ENCODE results near the gene INPP5B. TPM values are rescaled to one million over a fixed set of nuclear protein-coding genes. Genes with fewer than 3 reads are reported as not detected.

The INPP5B gene
- total and polyA plus RNA-seq, 2 of the 13 experiments (the other 11 are each of a cell fraction or from before 2014, with no cell fraction given): 9.0 to 9.8 TPM

GRCh38 chr1:37989361-37989930, 42.6 kb upstream of the INPP5B start (continued):
- TF ChIP-seq ZNF326 (CRISPR knock-in tag; IDR thresholded peaks at IDR 0.05; ENCODE audit: borderline replicate concordance) (no peak), XRCC5 (optimal IDR thresholded peaks at IDR 0.05; ENCODE audit: low read length) (no peak), ZNF234 (CRISPR knock-in tag; conservative IDR thresholded peaks at IDR 0.05) (no peak), HHEX (CRISPR knock-in tag; IDR thresholded peaks at IDR 0.05) (no peak), MEF2D (CRISPR knock-in tag; IDR thresholded peaks at IDR 0.05) (no peak), ZMAT3 (CRISPR knock-in tag; conservative IDR thresholded peaks at IDR 0.05) (no peak), ZNF205 (CRISPR knock-in tag; IDR thresholded peaks at IDR 0.05) (no peak), ATF7-NPFF (CRISPR knock-in tag; IDR thresholded peaks at IDR 0.05; ENCODE audit: low read depth) (0 out of 2 replicates have a peak, but pooled peaks have one; percentile 23), BCLAF1 (IDR thresholded peaks at IDR 0.05) (no peak), JARID2 (CRISPR knock-in tag; IDR thresholded peaks at IDR 0.05; ENCODE audit: insufficient replicate concordance) (no peak), ZNF230 (CRISPR knock-in tag; IDR thresholded peaks at IDR 0.05) (no peak), ISX (CRISPR knock-in tag; conservative IDR thresholded peaks at IDR 0.05) (0 out of 2 replicates have a peak, but pooled peaks have one; percentile 77), TFAP4 (IDR thresholded peaks at IDR 0.05; ENCODE audit: borderline replicate concordance, low read depth) (no peak), HES4 (CRISPR knock-in tag; IDR thresholded peaks at IDR 0.05; ENCODE audit: borderline replicate concordance) (no peak), PBX2 (CRISPR knock-in tag; IDR thresholded peaks at IDR 0.05) (no peak), ARID2 (CRISPR knock-in tag; IDR thresholded peaks at IDR 0.05; ENCODE audit: borderline replicate concordance) (no peak), ZNF75D (CRISPR knock-in tag; IDR thresholded peaks at IDR 0.05; ENCODE audit: borderline replicate concordance) (no peak), EZH2 (conservative IDR thresholded peaks at IDR 0.05; ENCODE audit: low read depth, low read length) (no peak), YEATS4 (CRISPR knock-in tag; IDR thresholded peaks at IDR 0.05; ENCODE audit: borderline replicate concordance) (no peak), ZNF83 (CRISPR knock-in tag; IDR thresholded peaks at IDR 0.05; ENCODE audit: borderline replicate concordance) (no peak), KLF16 (CRISPR knock-in tag; IDR thresholded peaks at IDR 0.05) (no peak)
- TF ChIP-seq, protein P1, sequence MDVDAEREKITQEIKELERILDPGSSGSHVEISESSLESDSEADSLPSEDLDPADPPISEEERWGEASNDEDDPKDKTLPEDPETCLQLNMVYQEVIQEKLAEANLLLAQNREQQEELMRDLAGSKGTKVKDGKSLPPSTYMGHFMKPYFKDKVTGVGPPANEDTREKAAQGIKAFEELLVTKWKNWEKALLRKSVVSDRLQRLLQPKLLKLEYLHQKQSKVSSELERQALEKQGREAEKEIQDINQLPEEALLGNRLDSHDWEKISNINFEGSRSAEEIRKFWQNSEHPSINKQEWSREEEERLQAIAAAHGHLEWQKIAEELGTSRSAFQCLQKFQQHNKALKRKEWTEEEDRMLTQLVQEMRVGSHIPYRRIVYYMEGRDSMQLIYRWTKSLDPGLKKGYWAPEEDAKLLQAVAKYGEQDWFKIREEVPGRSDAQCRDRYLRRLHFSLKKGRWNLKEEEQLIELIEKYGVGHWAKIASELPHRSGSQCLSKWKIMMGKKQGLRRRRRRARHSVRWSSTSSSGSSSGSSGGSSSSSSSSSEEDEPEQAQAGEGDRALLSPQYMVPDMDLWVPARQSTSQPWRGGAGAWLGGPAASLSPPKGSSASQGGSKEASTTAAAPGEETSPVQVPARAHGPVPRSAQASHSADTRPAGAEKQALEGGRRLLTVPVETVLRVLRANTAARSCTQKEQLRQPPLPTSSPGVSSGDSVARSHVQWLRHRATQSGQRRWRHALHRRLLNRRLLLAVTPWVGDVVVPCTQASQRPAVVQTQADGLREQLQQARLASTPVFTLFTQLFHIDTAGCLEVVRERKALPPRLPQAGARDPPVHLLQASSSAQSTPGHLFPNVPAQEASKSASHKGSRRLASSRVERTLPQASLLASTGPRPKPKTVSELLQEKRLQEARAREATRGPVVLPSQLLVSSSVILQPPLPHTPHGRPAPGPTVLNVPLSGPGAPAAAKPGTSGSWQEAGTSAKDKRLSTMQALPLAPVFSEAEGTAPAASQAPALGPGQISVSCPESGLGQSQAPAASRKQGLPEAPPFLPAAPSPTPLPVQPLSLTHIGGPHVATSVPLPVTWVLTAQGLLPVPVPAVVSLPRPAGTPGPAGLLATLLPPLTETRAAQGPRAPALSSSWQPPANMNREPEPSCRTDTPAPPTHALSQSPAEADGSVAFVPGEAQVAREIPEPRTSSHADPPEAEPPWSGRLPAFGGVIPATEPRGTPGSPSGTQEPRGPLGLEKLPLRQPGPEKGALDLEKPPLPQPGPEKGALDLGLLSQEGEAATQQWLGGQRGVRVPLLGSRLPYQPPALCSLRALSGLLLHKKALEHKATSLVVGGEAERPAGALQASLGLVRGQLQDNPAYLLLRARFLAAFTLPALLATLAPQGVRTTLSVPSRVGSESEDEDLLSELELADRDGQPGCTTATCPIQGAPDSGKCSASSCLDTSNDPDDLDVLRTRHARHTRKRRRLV (CRISPR knock-in tag; IDR thresholded peaks at IDR 0.05): no peak
